ENCODE data around the gene SH3GL1. TPM values are rescaled to one million over a fixed set of nuclear protein-coding genes. Genes with fewer than 3 reads are reported as not detected.

The SH3GL1 gene
- total and polyA plus RNA-seq, 2 of the 4 experiments (the other 2 are of a cell fraction) = 28.1 to 138 TPM

DNA sequence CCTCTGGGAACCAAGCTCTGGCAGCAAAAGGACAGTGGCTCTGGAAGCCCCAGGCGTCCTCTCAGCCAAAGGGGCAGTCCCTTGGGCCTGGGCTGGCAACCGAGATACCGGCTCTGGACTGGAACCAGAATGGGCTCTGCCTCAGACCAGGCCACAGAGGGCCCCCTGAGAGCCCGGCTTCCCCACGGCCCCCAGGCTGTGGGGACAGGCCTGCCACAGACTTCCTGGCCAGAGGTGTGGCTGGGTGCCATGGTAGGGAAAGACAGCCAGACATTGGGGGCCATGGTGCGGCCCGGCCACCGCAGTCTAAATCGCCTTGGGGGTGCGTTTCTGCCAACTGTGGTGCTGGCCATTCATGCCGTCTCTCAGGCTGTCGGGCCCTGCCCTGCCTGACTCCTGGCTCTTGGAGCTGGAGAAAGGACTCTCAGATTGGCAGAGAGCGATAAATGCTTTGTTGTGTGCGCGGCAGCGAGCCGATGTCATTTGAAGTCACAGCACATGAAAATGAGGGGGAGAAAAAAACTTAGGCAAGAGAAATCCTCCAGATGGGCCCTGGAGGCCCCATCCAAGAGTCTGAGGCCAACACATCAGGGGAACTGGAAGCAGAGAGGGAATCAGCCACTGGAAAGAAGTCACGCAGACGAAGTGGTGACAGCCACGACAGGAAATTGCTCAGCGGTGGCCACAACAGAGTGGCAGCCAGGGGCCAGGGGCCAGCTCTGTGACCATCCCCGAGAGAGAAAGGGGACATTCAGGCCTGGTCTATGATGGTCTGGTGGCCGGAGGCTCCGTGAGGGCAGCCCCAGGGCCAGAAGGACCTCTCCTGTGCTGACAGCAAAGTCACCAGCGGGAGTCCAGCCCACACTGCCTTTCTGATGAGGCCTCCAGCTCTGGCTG is 26.5 kb downstream of the SH3GL1 start:
- peak overlapping the region; percentile 94 for H2BK5ac ChIP-seq (ENCODE audit: low read depth, low read length, poor library complexity, severe bottlenecking)
- peaks cover 56% of the 10 kb centered on the region for H3K4me1 ChIP-seq (ENCODE audit: control insufficient read depth, insufficient read depth, low read length)
- peak overlapping the region; percentile 58 for H3K18ac ChIP-seq (ENCODE audit: low read depth, low read length)
- H3K27me3 ChIP-seq (ENCODE audit: control insufficient read depth, insufficient read depth, low read length) = no peaks in the 10 kb centered on the region
- H3K14ac ChIP-seq (replicated peaks; ENCODE audit: low read depth, low read length) = peak overlapping the region; percentile 74
- peak overlapping the region; percentile 77 for H3K23ac ChIP-seq (ENCODE audit: low read depth, low read length)
- H2BK20ac ChIP-seq (ENCODE audit: low read depth, low read length) = peak overlapping the region; percentile 86
- peak overlapping the region; percentile 91 for H2BK120ac ChIP-seq (ENCODE audit: low read depth, low read length)
- H3K9ac ChIP-seq (ENCODE audit: low read depth, low read length) = peak overlapping the region; percentile 64
- peaks cover 16 to 96% of the 10 kb centered on the region in 2 experiments; a peak in 3 of 4 replicates for H3K79me1 ChIP-seq (ENCODE audit: low read depth in 1 of 2, low read length in 2 of 2)
- H4K5ac ChIP-seq (ENCODE audit: low read depth, low read length) = peak overlapping the region; percentile 83
- H4K8ac ChIP-seq (ENCODE audit: low read depth in 2 of 2, low read length in 2 of 2) = peak overlapping the region; percentile 82 to 95
- H3K56ac ChIP-seq (ENCODE audit: extremely low read depth, insufficient read depth, low read length) = peak overlapping the region; percentile 88
- no peak overlapping the region for H3K4me3 ChIP-seq (ENCODE audit: insufficient read depth, low read depth, low read length)
- DNase-seq = peak; percentile 36
- peaks cover 38% of the 10 kb centered on the region for H3K9me1 ChIP-seq (ENCODE audit: insufficient read depth, low read length)
- no TSS peak for BruUV-seq (replicated peaks)
- peak overlapping the region; percentile 53 for H2AFZ ChIP-seq (replicated peaks; ENCODE audit: low read length, poor library complexity)
- dilution Hi-C loops (cut with HindIII; ENCODE audit: low sequenced_read_pairs, unreplicated experiment) = no loop called here
- ChIA-PET POLR2A (ENCODE audit: unreplicated experiment) (interaction anchor here (0.6 kb wide), 1 partner anchor 1817 kb away, joined by 3 read pairs; no protein-coding TSS in a partner anchor), CTCF (interaction anchor here (0.9 kb wide), 1 partner anchor 15 kb away, joined by 3 read pairs; no protein-coding TSS in a partner anchor)
- WGBS, 2 experiments (ENCODE audit: extremely low coverage in 2 of 2, insufficient read length in 1 of 2) = 28% methylated on average over 20 of the region's 25 CpGs; no CpG with 5 or more reads in 1 of the 2 experiments
- in situ Hi-C loops (cut with MboI; ENCODE audit: low sequenced_read_pairs) = no loop called here
- H3K27ac ChIP-seq (ENCODE audit: insufficient read depth, low read length) = peak overlapping the region; percentile 90
- peak overlapping the region; percentile 99 for H2AK5ac ChIP-seq (ENCODE audit: low read depth, low read length)
- no peaks in the 10 kb centered on the region for H3K9me3 ChIP-seq (ENCODE audit: control insufficient read depth, insufficient read depth, low read length)
- peak overlapping the region; percentile 97 for H3K4ac ChIP-seq (ENCODE audit: low read depth, low read length)
- intact Hi-C loops (cut with micrococcal nuclease) = loop anchor here (2.0 kb wide), 1 partner anchor 17 kb away; no protein-coding TSS in a partner anchor
- H2BK15ac ChIP-seq (ENCODE audit: low read depth, low read length) = peak overlapping the region; percentile 53; the same call in 2 of the 3 replicates
- H3K36me3 ChIP-seq (ENCODE audit: control insufficient read depth, insufficient read depth, low read length) = peaks cover 5% of the 10 kb centered on the region
- no peak for ATAC-seq (ENCODE audit: low read depth)
- H4K20me1 ChIP-seq (ENCODE audit: insufficient read depth, low read length) = peaks cover 68% of the 10 kb centered on the region
- peak overlapping the region; percentile 85 for H4K91ac ChIP-seq (ENCODE audit: insufficient read depth, low read depth, low read length)
- H2AK9ac ChIP-seq (replicated peaks; ENCODE audit: low read depth, low read length, poor library complexity) = peak overlapping the region; percentile 92
- peak overlapping the region; percentile 48 for H3K4me2 ChIP-seq (ENCODE audit: low read depth, low read length)
- no peak for TF ChIP-seq SMC3 (IDR thresholded peaks at IDR 0.05; ENCODE audit: low read depth, low read length)
- TF ChIP-seq MXI1 (IDR thresholded peaks at IDR 0.05; ENCODE audit: borderline replicate concordance, low read depth, low read length) = no peak
- TF ChIP-seq NFE2L2 (IDR thresholded peaks at IDR 0.05; ENCODE audit: low read depth, low read length) = no peak
- TF ChIP-seq POLR2A (IDR thresholded peaks at IDR 0.05; ENCODE audit: low read depth, low read length) = no peak
- TF ChIP-seq CHD1 (IDR thresholded peaks at IDR 0.05; ENCODE audit: low read depth, low read length) = no peak
- no peak for TF ChIP-seq BHLHE40 (IDR thresholded peaks at IDR 0.05; ENCODE audit: low read depth, low read length)
- TF ChIP-seq RFX5 (IDR thresholded peaks at IDR 0.05; ENCODE audit: low read depth, low read length) = no peak
- TF ChIP-seq, protein P1, sequence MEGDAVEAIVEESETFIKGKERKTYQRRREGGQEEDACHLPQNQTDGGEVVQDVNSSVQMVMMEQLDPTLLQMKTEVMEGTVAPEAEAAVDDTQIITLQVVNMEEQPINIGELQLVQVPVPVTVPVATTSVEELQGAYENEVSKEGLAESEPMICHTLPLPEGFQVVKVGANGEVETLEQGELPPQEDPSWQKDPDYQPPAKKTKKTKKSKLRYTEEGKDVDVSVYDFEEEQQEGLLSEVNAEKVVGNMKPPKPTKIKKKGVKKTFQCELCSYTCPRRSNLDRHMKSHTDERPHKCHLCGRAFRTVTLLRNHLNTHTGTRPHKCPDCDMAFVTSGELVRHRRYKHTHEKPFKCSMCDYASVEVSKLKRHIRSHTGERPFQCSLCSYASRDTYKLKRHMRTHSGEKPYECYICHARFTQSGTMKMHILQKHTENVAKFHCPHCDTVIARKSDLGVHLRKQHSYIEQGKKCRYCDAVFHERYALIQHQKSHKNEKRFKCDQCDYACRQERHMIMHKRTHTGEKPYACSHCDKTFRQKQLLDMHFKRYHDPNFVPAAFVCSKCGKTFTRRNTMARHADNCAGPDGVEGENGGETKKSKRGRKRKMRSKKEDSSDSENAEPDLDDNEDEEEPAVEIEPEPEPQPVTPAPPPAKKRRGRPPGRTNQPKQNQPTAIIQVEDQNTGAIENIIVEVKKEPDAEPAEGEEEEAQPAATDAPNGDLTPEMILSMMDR (conservative IDR thresholded peaks at IDR 0.05; ENCODE audit: low read depth, low read length) = no peak
- TF ChIP-seq, protein P2, sequence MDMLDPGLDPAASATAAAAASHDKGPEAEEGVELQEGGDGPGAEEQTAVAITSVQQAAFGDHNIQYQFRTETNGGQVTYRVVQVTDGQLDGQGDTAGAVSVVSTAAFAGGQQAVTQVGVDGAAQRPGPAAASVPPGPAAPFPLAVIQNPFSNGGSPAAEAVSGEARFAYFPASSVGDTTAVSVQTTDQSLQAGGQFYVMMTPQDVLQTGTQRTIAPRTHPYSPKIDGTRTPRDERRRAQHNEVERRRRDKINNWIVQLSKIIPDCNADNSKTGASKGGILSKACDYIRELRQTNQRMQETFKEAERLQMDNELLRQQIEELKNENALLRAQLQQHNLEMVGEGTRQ (IDR thresholded peaks at IDR 0.05; ENCODE audit: low read depth, low read length) = no peak
- no peak for TF ChIP-seq MAFK (IDR thresholded peaks at IDR 0.05; ENCODE audit: low read depth, low read length)
- no peak for TF ChIP-seq MAZ (IDR thresholded peaks at IDR 0.05; ENCODE audit: borderline replicate concordance, low read depth, low read length)
- TF ChIP-seq FOS (IDR thresholded peaks at IDR 0.05; ENCODE audit: low read depth, low read length) = no peak
- TF ChIP-seq RCOR1 (IDR thresholded peaks at IDR 0.05; ENCODE audit: insufficient replicate concordance, low read length) = no peak
- TF ChIP-seq RAD21 (IDR thresholded peaks at IDR 0.05; ENCODE audit: low read length) = no peak
- no peak for TF ChIP-seq CEBPB (IDR thresholded peaks at IDR 0.05; ENCODE audit: low read depth, low read length)

Data from IMR-90 (cell line).